Measurements from ENCODE around the gene ZNF253. TPM values are rescaled to one million over a fixed set of nuclear protein-coding genes. Genes with fewer than 3 reads are reported as not detected.
"Not testable (repeated sequence)": the region's sequence is repeated elsewhere in the genome, so short reads cannot be mapped to it uniquely, and the experiment has no call there.

The ZNF253 gene
- total RNA-seq, 2 donors from 2014 or later, result 3.0 to 9.0 TPM

- Histone ChIP-seq H3K36me3 (peaks cover 6% of the 10 kb centered on the region), H3K4me3 (no peak overlapping the region), H3K9me3 (peaks cover 3% of the 10 kb centered on the region), H3K27me3 (replicated peaks; ENCODE audit: insufficient read depth) (no peaks in the 10 kb centered on the region), H3K4me1 (ENCODE audit: control insufficient read depth in 1 of 2, low read depth in 2 of 2) (peaks cover 10% of the 10 kb centered on the region in 2 donors), H3K27ac (no peak overlapping the region)
- no peak for TF ChIP-seq CTCF (IDR thresholded peaks at IDR 0.05)
- DNase-seq (ENCODE audit: low spot score) (no peak), ATAC-seq (ENCODE audit: insufficient number of reproducible peaks, low FRiP score, low read depth) (no peak)
Observed at GRCh38 chr19:19873381-19873780, 7.7 kb downstream of the ZNF253 start.

DNA sequence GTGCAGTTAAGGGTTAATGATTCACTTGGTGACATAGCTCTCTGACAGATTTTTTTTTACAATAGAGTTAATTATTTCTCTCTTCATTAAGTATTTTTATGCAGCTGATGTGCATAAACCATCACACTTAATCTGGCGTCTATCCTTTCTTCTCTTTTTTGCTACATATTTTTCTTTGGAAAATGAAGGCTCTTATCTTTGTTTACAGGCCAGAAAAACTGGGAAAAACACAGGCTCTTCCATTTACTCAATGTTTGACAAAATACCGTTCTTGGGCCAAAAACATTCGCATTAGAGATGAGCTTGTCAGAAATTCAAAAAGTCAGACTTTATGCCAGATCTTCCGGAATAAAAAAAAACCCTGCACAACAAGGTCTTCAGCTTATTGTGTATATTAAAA lies 12.0 kb downstream of the ZNF253 start:
- Histone ChIP-seq H3K4me3 (no peak overlapping the region), H3K9me3 (peaks cover 12% of the 10 kb centered on the region), H3K36me3 (peaks cover 25% of the 10 kb centered on the region), H3K27ac (no peak overlapping the region), H3K27me3 (replicated peaks; ENCODE audit: insufficient read depth) (no peaks in the 10 kb centered on the region), H3K4me1 (ENCODE audit: control insufficient read depth in 1 of 2, low read depth in 2 of 2) (no peaks in the 10 kb centered on the region)
- no peak for ATAC-seq (ENCODE audit: insufficient number of reproducible peaks, low FRiP score, low read depth)
- DNase-seq (ENCODE audit: low spot score), result no peak
- no peak for TF ChIP-seq CTCF (IDR thresholded peaks at IDR 0.05)

DNA sequence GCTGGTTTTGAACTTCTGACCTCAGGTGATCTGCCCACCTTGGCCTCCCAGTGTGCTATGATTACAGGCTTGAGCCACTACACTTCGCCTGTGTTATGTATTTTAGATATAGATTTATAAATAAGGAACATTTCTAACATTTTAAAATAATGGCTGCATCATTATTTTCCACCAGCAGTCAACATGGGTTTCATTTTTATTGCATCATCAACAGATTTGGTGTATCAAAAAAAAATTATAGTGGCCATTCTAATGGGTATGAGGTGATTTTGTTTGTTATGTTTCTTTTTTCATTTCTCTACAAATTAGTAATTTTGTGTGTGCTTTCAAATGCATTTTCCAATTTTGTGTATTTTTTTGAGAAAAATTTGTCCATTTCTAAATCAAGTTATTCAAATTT lies 18.9 kb downstream of the ZNF253 start:
- no peak for DNase-seq (ENCODE audit: low spot score)
- TF ChIP-seq CTCF (IDR thresholded peaks at IDR 0.05), result no peak
- peaks cover 38% of the 10 kb centered on the region for H3K9me3 ChIP-seq
- no peaks in the 10 kb centered on the region for H3K4me1 ChIP-seq (ENCODE audit: control insufficient read depth in 1 of 2, low read depth in 2 of 2)
- no peak overlapping the region for H3K4me3 ChIP-seq
- no peak for ATAC-seq (ENCODE audit: insufficient number of reproducible peaks, low FRiP score, low read depth)
- H3K27me3 ChIP-seq (replicated peaks; ENCODE audit: insufficient read depth), result no peaks in the 10 kb centered on the region
- peaks cover 30% of the 10 kb centered on the region for H3K36me3 ChIP-seq
- no peak overlapping the region for H3K27ac ChIP-seq

DNA sequence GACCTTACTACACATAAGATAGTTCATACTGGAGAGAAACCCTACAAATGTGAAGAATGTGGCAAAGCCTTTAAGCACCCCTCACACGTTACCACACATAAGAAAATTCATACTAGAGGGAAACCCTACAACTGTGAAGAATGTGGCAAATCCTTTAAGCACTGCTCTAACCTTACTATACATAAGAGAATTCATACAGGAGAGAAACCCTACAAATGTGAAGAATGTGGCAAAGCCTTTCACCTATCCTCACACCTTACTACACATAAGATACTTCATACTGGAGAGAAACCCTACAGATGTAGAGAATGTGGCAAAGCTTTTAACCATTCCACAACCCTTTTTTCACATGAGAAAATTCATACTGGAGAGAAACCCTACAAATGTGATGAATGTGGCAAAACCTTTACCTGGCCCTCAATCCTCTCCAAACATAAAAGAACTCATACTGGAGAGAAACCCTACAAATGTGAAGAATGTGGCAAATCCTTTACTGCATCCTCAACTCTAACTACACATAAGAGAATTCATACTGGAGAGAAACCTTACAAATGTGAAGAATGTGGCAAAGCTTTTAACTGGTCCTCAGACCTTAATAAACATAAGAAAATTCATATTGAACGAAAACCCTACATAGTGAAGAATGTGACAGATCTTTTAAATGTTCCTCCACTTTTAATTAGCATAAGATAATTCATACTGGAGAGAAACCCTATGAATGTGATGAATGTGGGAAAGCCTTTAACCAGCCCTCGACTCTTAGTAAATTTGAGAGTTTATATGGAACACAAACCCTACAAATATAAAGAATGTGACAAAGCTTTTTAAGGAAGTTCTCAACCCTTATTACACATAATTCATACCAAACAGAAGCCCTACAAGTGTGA lies 26.6 kb downstream of the ZNF253 start:
- H3K36me3 ChIP-seq, result peaks cover 20% of the 10 kb centered on the region
- H3K9me3 ChIP-seq, result peaks cover 91% of the 10 kb centered on the region
- ATAC-seq (ENCODE audit: insufficient number of reproducible peaks, low FRiP score, low read depth); H3K27ac ChIP-seq; DNase-seq (ENCODE audit: low spot score); H3K27me3 ChIP-seq (replicated peaks; ENCODE audit: insufficient read depth); H3K4me1 ChIP-seq (ENCODE audit: control insufficient read depth in 1 of 2, low read depth in 2 of 2): not testable (repeated sequence)
- H3K4me3 ChIP-seq, result peak overlapping the region; percentile 3

- no peak for ATAC-seq (ENCODE audit: insufficient number of reproducible peaks, low FRiP score, low read depth)
- Histone ChIP-seq H3K27ac (peak overlapping the region; percentile 66 to 81), H3K4me1 (ENCODE audit: control insufficient read depth in 1 of 2, low read depth in 2 of 2) (peaks cover 0 to 6% of the 10 kb centered on the region in 2 donors), H3K4me3 (peak overlapping the region; percentile 91), H3K9me3 (peaks cover 20% of the 10 kb centered on the region), H3K36me3 (no peaks in the 10 kb centered on the region), H3K27me3 (replicated peaks; ENCODE audit: insufficient read depth) (no peaks in the 10 kb centered on the region)
- no peak for DNase-seq (ENCODE audit: low spot score)
- no peak for TF ChIP-seq CTCF (IDR thresholded peaks at IDR 0.05)
Observed at GRCh38 chr19:19900139-19900728, 34.6 kb downstream of the ZNF253 start.
